Retinal pigment epithelial cell (primary cell): ENCODE data around the gene SEMA3F.
A peak's percentile ranks its signal among the peaks of the same experiment; 100 is the strongest.

Experiments
- DNase-seq: peaks from one replicate; pipeline ENCODE4 v3.0.0-alpha.2; 2010; ENCODE audit warnings: low read depth
- H3K4me3 ChIP-seq: 2 replicates; pipeline ENCODE4 v1.5.1; 2011; ENCODE audit warnings: mild to moderate bottlenecking, low read length, control low read depth, moderate library complexity
- CTCF ChIP-seq: conservative IDR thresholded peaks from 2 replicates; pipeline ENCODE4 v1.5.1; 2011; ENCODE audit warnings: low read depth, low read length, control low read depth, inconsistent platforms

The SEMA3F gene

GRCh38 chr3:50163572-50164455 is 8.7 kb downstream of the SEMA3F start:
- no peak for TF ChIP-seq CTCF
- no peak overlapping the region for H3K4me3 ChIP-seq
- peak; percentile 92 for DNase-seq

GRCh38 chr3:50164481-50164880 is 9.4 kb downstream of the SEMA3F start:
- no peak for DNase-seq
- no peak for TF ChIP-seq CTCF
- H3K4me3 ChIP-seq = no peak overlapping the region

GRCh38 chr3:50164984-50165909 is 10.1 kb downstream of the SEMA3F start:
- no peak overlapping the region for H3K4me3 ChIP-seq
- DNase-seq = peak; percentile 78

GRCh38 chr3:50165910-50166538 is 10.9 kb downstream of the SEMA3F start:
- TF ChIP-seq CTCF = no peak
- no peak overlapping the region for H3K4me3 ChIP-seq
- DNase-seq = no peak

More at GRCh38 chr3:50164984-50165909, 10.1 kb downstream of the SEMA3F start:
- TF ChIP-seq CTCF = no peak

- H3K4me3 ChIP-seq = no peak overlapping the region
- TF ChIP-seq CTCF = no peak
- no peak for DNase-seq
Observed at GRCh38 chr3:50166620-50167019, 11.5 kb downstream of the SEMA3F start.

- H3K4me3 ChIP-seq = no peak overlapping the region
- no peak for TF ChIP-seq CTCF
- no peak for DNase-seq
Observed at GRCh38 chr3:50167069-50167840, 12.1 kb downstream of the SEMA3F start.
